HG03060 (cell line): Measurements from ENCODE around the gene RORC.

Experiments
- ATAC-seq: cut with Tn5 transposase; IDR thresholded peaks from one replicate; pipeline ENCODE4 v1.9.1; 2021; ENCODE audit warnings: low read depth, moderate number of reproducible peaks; ENCODE audit not compliant: unreplicated experiment

The RORC gene

DNA sequence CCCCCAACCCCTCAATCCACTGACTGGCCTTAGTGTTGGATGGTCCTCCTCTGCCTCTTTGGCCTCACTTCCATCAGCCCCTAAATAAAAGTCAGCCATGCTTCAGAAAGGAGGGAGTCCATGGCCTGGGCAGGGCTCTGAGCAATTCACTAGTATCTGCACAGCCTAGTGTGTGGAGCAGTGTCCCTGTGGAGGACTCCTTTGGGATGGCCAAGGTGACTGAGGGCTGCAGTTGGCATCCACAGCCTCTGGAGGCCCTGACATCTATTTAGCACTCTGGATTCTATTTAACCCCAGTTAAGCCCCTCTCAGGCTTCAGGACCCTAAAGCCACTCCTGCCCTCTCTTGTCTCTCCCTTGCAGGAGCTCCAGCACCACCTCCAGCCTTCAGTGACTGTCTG, 18.3 kb upstream of the RORC start:
- ATAC-seq, result no peak

DNA sequence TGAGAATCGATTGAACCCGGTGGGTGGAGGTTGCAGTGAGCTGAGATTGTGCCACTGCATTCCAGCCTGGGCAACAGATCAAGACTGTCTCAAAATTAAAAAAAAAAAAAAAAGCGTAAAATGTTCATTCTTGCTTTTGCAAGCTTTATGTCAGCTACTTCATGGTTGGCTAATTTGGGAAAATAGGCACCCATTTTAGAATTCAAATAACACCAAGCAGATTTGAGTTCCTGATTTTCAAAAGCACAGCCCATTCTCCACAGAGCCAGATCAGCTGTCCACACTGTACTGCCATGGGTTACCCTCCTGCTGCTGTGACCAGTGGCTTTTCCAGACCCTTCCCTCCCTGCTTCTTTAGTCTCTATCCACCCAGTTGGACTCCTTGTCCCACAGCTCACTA, 17.5 kb upstream of the RORC start:
- no peak for ATAC-seq

DNA sequence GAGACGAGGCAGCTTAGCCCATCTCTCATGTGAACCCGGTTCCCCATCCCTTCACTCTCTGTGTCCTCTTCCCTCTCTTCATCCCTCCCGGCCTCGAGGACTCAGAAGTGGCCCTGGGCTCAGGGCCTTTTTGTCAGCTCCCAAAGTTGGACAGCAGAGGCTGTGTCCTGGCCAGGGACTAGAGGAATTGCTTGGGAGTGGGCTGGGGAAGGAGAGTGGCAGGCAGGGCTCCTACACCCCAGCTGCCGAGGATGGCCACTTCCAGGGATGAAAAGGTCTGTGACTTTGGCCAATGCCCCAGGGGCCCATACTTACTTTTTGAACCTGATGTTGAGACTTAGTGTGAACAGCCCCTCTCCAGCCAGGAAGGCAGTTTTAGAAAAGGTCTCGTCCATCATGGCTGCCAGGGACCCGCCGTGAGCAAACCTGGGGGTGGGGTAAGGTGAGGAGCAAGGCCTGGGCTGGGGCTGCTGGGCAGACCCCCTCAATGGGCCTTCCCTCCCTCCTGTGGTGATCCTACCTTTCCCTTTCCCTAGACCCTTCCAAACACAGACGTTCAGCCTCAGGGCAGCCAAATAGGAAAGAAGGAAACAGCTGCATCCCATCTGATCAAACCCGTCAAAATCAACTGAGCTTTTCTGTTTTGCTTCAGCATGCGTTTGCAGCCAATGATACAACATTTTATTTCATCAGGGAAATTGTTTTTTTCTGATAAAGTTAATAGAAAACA, 16.4 kb upstream of the RORC start:
- ATAC-seq, result no peak

DNA sequence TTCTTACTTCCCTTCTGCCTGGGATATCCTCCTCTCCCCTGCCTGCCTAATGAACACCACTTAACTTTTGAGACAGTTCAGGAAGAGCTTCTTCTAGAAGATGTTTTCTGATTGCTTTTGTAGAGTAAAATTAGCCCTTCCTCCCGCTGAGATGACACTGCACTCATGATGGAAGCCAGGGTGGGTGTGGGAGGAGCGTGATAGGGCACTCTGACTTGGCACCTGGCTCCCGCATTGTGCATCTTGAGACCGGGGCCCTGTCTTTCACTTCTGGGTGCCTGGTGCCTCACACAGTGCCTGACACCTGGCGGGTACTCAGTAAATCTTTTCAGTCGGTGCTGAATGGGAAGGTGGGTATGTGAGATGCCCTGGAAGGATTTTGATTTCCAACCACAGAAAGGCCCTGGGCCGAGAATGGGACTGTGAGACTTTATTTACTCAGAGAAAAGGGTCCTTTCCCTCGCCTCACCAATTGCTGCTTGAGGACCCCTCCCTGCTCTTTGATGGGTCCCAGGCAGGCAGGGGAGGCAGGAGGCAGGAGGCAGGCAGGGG, 15.2 kb upstream of the RORC start:
- ATAC-seq, result no peak

DNA sequence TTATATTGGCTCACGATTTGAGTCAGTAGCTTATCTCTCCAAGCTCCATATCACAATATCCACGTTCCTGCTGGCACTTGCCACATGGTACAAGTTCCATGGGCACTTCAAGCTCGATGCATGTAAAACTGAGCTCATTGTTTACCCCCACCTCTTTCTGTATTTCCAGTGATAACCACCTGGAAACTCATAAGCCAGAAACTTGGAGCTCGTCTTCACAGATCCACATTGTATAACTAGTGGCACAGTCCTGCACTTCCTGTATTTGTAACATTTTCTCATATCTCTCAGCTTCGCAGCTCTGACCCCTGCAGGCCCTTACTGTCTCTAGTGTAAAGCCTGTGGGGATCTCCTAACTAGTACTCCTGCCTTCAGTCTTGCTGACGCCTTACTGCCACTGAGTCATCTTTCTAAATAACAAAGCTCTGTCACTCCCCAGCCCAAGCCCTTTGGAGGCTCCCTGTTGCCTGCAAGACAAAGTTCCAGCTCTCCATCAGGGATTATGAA, 14.5 kb upstream of the RORC start:
- ATAC-seq, result no peak

DNA sequence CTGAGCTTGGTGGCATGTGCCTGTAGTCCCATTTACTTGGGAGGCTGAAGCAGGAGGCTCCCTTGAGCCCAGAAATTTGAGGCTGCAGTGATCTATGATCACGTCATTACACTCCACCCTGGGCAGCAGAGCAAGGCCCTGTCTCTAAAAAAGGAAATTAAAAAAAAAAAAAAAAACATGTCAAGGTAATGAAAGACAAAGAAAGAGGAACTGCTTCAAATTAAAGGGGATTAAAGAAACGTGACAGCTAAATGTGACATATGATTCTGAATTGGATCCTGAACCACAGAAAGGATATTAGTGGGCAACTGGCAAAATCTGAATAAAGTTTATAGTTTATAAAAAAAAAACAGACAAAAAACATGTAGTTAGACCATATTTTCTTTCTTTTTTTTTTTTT, 11.8 kb upstream of the RORC start:
- ATAC-seq, result no peak

DNA sequence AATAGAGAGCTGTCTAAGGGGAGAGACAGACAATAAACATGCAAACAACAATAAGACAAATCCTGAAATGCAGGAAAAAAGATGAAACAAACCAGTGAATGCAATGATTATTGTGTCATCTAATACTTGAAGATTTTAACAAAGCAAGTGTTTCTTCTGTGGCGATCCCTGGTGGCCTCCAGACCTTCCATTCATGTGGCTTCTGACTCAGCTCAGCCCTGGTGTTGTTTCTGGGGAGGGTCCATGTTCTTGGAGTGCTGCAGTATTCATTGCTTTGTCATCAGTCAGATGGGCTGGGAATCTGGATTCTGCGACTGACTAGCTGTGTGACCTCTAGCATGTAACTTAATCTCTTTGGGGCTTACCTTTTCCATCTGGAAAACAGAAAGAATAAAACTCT, 9.5 kb upstream of the RORC start:
- ATAC-seq, result no peak

DNA sequence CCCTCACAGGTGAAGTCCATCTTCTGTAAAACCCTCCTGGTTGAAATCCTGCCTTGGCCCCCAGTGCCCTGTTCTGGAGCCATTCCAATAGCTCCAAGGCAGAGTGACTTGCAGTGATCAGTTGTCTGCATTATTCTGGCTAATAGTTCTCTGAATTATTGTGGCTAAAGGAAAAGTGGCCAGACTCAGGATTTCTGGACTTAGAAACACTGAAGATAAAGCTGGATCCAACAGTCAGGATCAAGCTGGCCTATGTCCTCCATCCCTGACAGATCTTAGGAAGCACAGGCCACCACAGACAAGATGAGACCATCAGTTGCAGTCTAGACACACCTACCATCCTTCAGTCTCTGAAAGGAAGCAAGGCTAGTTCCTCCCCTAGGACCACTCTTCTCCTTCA, 8.8 kb upstream of the RORC start:
- ATAC-seq, result no peak

DNA sequence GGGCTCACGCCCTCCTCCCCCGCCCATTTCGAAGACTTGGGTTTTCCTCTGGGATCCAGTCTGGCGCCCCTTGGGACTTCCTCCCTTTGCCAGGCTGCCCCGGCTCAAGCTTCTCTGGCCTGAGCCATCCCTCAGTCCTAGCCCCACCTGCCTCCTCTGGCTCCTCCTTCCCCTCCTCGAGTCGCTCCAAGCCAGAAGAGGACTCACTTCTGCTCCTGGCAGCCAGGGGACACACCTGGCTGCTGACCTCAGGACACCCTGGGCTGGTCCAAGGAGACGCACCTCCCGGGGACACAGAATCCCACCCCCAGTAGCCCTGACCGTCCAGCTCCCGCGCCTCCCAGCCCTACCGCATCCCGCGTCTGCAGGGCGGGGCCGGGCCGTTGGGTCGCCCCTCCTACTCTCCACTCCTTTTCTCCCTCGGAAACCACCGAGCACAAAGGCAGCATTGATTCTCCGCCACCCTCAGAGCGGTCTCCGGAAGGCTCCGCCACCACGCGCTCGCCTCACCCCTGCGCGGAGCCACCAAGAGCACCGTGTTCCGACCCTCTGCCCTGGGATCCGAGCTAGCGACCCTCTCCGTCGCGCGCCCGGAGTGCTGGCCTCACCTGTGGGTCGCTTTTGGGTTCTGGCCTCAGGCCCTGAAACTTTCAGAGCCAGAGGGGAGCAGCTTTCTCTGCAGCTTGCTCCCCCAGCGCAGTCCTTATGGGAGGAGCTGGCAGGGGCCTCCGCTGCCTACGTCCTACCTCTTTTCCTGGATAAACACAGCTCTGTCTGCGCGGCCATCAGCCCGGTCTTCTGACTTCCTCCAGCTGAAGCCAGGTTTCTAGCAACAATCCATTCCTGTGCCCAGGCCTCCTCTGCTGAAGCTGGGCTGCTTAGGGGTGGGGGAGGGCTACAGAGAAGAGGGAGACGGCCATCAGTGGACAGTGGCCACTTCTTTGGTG, 8.1 kb upstream of the RORC start, which contains the start of gene C2CD4D:
C2CD4D (minus strand) TSS at position 364 of the 947 bp plus-strand sequence. CDS start 831 bp downstream, outside the sequence.
- ATAC-seq, result no peak

DNA sequence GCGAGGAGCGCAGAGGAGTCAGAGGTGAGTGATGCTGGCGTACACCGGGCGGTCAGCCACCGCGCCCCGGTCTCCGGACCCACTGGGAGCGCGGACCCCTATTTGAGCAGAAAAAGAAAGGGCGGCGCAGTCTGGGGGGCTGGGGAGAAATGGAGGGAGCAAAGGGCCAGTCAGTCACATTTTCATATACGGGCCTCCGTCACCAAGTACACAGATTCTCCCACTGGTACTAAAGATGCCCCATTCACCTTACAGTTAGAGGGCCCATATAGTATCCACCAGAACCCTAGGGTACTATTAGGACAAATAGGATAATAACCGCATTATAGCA, 7.4 kb upstream of the RORC start:
- no peak for ATAC-seq

DNA sequence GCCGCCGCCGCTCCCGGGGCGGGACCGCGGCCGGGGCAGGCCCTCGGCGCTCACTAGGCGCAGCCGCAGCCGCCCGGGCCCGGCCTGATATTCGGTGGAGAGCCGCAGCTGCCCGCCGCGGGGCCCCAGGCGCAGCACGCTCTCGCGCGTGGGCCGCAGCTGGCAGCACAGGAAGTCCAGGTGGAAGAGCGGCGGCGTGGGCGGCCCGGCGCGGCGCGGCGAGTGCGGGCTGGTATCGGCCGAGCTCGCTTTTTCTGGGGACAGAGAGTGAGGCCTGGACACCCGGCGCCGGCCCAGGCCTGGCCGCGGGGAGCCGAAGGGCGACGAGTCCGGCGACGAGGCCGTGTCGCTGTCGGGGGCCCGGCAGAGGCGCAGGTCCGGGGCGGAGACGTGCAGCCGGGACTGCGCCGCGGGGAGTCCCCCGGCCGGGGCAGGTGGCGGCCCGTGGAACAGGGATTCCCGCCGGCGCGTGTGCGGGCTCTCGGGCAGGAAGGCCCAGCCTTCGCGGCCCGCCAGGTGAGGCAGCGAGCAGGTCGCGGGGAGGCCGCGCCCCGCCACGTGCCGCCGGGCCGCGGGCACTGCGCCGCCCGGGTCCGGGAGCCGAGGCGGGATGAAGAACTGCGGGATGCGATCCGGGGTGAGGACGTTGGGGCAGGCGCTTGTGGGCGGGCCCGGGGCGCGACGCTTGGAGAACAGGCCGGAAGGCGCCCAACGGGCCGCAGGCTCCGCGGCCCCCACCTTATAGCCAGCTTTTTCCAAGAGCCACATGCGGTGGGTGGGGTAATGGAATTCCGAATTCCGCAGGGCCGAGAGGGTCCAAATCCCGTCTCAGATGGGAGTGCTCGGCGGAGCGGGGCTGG, 6.8 kb upstream of the RORC start:
- no peak for ATAC-seq

DNA sequence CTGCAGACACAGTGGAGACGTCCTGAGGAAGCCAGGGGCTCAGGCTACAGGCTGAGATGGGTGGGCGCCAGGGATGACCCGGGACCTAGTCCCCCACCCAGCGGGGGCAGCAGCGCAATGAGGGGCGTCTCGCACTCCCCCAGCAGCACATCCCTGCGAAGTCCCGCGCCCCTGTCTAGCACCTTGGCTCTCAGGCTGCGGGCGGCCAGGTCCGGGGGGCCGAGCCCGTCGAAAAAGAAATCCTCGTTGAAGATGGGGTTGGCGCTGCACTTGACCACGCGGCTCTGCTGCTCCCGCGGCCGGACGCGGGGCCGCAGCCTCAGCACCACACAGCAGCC, 6.3 kb upstream of the RORC start:
- ATAC-seq, result no peak

DNA sequence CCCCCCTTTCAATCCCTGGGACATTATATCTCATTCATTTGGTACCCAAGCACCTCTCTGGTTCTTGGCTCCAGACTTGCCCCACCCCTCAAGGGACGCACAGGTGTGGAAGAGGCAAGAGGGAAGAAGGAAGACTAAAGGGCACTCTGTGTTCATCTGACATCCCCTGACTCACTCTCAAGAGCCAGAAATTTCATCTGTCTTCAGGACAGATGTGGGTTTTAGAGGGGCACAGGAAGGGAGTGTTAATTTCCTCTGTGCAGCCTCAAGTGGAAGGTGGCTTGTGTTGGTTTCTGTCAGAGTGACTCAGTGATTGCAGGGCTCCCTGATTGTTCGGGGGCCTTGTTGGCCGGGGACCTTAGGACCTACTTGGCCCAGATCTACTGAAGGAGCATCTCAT, 5.6 kb upstream of the RORC start:
- no peak for ATAC-seq

DNA sequence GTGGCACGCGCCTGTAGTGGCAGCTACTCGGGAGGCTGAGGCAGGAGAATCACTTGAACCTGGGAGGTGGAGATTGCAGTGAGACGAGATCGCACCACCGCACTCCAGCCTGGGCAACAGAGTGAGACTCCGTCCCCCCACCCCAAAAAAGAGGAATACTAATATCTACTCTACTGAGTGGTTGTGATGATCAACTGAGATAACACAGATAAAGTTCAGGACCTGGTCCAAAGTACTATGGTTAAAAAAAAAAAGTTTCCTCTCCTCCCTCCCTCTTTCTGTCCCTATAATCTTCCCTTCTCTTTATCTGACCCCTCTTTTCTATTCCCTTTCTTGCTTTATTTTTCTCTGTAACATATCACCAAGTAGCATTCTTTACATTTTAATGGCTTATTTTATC, 4.0 kb upstream of the RORC start:
- ATAC-seq, result no peak

DNA sequence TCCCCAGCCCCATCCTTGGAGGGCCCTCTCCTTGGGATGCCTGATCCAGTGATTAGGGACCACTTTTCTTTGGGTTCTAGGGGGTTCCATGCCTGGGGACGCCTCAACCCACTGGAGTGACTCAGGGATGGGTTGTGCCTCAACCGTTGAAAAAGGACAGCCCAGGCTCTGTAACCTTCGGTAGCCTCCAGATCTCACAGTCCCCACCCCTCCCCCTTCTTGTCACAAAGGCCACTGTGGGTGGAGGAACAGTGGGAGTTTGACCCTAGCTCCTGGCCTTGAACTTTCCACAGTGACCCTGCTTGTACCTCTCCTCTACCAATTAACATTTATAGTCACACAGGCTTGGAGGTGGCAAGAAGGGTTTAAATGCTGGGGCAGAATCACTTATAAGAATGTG, 2.6 kb upstream of the RORC start:
- ATAC-seq, result no peak

DNA sequence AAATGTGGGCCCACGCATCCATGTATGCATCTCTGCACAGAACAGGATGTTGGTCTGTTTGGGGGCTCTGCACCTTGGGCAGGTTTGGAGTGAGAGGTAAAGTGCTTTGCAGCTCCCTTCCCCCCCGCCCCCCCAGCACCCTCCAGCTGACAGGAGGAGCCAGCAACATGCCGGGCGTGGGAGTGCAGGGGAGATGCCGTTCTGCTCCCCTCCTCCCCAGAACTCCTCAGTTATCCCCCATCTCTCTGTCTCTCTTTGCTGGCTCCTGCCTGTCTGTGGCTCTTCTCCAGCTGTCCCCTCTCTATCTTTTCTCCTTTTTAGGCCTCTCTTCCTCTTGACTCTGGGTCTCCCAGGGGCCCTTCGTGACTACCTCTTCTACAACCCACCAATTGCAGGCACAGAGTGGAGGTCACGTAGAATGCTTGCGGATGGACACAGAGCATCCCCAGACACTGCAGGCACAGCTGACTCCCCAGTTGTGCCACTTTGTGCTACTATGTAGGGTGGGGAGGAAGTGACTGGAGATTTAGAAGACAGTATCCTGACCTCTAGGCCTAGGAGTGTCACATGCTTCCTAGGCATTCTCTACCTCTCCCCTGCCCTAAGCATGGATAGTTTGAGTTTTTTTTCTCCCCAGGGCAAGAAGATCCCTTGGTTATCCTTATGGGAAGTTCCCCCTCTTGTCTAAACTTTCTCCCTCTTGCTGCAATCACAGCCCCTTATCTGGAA, 1.7 kb upstream of the RORC start:
- no peak for ATAC-seq

DNA sequence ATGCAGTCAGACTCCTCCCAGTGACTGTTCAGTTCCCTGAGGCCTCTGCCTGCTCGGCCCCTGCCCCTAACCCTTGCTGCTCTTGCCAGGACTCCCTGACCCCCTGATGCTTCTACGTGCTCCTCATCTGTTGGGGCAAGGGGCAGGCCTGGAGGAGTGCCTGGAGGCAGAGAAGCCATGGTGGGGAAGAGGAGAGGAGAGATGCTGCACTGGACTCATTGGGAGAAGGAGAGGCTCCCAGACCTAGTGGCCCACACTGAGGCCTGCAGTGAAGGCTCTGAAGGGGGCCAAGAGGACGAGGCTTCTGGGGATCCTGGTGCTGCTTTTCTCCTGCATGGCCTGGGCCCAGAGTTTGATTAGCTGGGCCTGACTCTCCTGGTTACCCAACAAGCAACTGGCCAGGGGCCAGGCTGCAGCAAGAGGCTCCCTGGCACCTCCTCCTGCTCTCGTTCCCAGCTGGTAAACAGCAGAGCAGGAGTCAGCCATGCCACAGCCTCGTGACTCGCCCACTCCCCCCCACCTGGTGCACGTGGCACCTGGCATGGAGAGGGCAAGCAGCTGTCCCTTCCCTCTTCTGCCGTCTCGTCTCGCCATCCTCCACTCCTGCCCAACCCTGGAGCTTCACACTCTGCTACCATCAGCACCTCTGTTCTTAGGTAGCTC, 847 bp upstream of the RORC start:
- no peak for ATAC-seq

DNA sequence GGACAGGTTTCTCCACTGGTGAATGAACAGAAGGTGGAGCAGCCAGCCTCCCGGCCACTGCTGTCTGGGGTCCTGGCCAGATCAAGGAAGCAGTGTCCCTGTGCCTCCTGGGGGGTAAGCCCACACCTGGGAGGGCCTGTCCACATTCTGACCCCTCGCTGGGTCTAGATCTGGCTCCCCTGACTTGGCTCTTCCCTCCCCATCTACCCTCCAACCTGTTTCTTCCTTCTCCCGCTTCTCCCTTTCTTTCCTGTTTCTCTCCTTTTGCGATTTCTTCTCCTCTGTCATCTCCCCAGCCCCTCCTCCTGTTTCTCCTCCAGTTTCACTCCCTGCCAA, 378 bp downstream of the RORC start:
- ATAC-seq, result no peak

DNA sequence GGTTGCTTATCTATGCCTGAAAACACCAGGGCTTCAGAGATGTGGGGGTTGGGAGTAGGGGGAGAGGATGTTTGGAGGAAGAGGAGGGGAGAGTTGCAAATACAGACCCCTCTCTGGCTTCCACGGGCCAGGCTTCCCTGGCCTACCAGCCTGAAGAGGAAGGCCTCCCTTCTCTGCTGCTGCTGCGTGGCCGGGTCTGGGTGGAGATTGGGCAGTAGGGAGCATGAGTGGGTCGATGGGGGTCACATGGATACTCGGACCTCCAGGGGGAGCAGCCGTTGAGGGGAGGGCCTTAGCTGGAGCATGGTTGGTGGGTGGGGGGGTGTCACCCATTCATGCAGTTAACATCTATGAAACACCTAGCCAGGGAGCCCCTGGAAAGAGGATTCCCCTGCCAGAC, 1.5 kb downstream of the RORC start:
- no peak for ATAC-seq
